Stimulated activated CD4-positive, alpha-beta T cell treated with anti-CD3 and anti-CD28 coated beads, Interleukin-15, amount 100 ng/mL, for 48 hours (primary cell): Measurements from ENCODE around the gene MARCHF11.

ENCODE experiments used
- DNase-seq, 2 donors: peaks; one replicate each; pipeline ENCODE4 v3.0.0-alpha.2; 2020; ENCODE audit warnings: low read depth in 2 of 2

The MARCHF11 gene

GRCh38 chr5:16131878-16132277 is 47.7 kb downstream of the MARCHF11 start:
- DNase-seq = no peak

DNA sequence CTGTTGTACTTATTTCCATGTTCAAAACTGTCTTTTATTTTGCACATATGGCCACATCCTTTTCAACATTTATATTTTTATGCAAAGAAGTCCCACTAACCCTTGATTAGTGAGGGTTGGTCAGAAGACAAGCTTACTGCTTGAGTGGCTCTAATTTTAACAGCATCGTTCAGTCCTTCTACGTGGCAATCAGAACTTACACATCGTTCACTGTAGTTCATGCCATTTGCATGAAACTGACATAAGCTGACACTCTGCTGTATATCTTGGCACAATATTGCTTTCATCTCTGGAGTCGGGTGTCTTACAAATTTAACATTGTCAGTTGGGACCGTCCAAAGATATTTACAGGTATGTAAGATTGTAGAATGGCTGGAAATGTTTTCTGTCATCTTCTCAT is 50.6 kb downstream of the MARCHF11 start:
- DNase-seq = no peak

DNA sequence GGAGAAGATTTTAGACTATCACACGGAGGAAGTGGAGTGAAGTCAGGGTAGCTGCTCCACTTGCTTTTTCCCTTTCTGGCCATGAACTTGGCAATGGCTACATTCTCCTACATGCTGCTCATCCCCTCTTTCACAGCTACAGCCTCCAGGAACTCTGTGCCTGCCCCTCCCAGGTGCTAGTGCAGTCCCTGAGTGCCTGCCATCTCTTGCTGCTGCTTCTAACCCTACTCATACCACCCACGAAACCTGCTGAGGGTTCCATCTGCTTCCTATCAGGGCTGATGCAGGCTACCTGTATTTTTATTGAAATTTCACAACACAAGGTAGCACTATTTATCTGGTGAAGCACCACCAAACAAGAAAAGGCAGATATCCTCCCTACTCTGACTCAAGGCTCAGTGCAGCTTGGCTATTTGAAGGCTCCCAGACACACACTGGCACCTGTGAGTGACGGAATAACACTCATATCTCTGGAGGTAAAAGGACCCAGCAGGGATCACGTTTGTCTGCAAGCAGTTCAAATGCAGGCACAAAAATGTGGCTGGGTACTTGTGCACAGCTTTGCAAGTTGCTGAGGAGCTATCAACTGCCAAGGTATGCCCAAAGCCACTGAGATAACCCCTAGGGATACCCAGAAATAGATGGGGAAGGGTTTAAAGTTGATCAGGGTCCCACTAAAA is 51.6 kb downstream of the MARCHF11 start:
- DNase-seq = no peak

GRCh38 chr5:16120579-16120978 is 59.0 kb downstream of the MARCHF11 start:
- no peak for DNase-seq

GRCh38 chr5:16119790-16120189 is 59.8 kb downstream of the MARCHF11 start:
- DNase-seq = no peak

DNA sequence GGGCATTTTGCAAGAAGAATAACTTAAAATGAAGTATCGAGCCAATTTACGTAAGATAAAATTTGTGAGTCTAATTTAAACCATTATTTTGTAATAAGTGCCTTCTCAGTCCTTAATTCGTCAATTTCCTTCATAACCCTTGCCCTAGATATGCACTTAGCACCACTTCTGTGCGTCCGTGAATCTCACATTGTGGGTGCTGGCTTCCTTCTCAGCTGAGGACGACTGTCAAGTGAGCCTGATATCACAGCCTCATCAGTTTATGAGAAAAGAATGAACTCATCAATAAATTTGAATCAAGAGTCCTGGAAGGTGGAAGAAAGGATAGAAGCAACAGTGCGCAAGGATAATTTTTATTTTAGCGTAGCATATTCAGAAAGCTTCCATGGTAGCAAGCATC is 64.5 kb downstream of the MARCHF11 start:
- no peak for DNase-seq

DNA sequence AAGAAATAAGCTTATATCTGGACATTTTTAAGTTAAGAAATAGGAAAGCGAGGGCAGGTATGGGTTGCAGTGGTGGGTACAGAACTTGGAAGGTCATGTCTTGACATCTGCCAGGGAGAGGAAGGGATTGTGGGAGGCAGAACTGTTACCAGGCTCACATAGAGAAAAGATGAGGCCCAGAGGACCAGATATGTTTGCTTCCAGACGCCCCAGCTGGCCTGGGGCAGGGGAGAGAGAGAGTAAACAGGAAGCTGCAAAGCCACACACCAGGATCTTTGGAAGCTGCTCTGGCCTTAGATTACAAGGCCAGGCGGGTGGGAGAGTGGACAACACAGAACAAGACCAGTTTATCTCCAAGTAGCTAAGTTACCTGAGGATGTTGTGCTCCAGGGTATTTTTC is 71.2 kb downstream of the MARCHF11 start:
- no peak for DNase-seq

GRCh38 chr5:16104961-16105360 is 74.6 kb downstream of the MARCHF11 start:
- DNase-seq = no peak

- DNase-seq = no peak
These were observed 84.0 kb downstream of the MARCHF11 start for GRCh38 chr5:16095612-16096011.

DNA sequence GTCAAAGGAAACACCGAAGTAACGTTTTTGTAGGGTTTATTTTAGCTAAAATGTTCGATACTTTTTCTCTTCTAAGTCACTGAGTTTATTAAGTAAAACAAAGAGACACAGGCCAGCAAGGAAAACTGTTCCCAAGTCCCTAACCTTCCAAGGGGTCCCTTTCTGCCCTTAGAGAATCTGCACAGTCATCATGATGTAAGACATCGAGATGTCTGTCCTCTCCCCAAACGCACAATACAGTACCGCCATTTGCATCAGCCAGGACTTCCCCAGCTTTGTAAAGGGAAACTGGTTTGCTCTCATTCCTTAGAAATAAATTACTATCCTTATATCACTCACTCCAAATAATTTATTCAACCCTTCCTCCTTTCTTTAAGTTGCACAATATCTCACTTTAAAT is 89.3 kb downstream of the MARCHF11 start:
- DNase-seq = no peak

- no peak for DNase-seq
These were observed 96.6 kb downstream of the MARCHF11 start for GRCh38 chr5:16082982-16083381.

- no peak for DNase-seq
These were observed 97.5 kb downstream of the MARCHF11 start for GRCh38 chr5:16082053-16082452.

- DNase-seq = no peak
These were observed 98.1 kb downstream of the MARCHF11 start for GRCh38 chr5:16081376-16081955.

DNA sequence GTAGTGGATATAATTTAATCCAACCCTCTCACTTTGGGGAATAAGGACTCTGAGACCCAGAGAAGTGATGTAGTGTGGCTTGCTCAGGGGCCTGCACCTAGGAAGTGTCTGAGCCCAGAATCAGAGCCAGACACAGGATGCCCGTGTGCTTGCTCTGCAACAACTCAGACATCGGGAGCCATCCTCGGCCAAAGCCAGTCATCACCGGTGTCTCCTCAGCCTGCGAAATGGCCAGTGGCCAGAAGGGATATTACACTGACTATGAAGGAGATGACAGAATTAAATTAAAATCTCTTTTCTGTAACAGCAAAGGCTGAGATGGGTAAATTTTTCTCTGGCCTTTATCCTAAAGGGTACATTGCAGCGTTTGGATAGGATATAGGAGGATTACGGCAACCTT is 102.9 kb downstream of the MARCHF11 start:
- DNase-seq = no peak

GRCh38 chr5:16074358-16074757 is 105.2 kb downstream of the MARCHF11 start:
- no peak for DNase-seq

- DNase-seq = no peak
These were observed 107.0 kb downstream of the MARCHF11 start for GRCh38 chr5:16072616-16073015.

DNA sequence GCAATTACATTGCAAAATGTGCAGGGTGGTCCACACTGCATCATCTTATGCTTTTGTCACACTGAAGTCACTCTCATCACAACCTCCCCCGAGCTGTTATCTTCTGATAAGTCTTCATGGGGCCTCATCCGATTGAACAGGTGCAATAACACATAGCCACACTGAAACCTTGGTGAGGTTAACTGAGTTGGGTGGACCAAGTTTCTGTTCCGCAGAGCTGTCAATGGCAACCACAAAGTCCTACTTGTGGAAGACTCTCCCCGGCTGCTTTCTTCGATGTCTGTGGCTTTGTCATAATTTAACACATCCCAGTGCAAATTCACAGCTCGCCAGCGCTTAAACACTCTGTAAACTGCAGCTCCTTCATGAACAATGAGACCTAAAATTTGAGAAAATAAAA is 112.2 kb downstream of the MARCHF11 start:
- DNase-seq = no peak

DNA sequence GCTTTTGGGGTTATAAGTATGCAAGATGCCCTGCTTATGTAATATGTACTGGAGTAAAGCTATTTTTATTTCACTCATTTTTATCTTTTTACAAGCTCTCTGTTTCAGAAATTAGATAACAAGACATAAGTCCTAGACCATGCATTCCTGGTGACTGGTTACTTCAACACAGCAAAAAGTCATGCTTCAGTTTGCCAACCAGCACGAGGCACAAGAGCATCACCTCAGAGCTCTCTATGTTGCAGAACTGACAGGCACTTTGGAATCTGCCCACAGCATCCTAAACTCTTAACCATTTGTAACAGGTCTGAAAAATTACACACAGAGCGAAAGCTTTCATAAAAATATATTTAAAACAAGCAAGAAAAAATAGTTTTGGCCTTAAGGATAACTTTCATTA is 112.8 kb downstream of the MARCHF11 start:
- DNase-seq = no peak

DNA sequence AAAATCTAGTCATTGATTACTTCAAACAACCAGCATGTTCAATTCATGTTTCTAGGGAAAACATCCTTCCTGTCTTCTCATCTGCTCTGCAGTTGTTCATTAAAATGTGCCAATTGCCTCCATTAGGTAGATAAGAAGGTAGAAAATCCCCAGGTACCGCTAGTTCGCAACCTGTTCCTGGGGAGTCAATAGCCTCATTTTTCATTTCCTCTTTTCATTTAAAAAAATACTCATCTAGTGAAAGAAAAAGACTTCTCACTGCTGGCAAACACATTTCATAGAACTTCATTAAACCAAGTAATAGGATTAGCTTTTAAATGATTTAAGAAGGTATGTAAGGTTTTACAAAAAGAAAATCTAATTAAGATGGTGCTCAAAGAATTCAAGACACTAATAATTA is 113.3 kb downstream of the MARCHF11 start:
- no peak for DNase-seq

GRCh38 chr5:16065831-16066230 is 113.8 kb downstream of the MARCHF11 start:
- DNase-seq = no peak

DNA sequence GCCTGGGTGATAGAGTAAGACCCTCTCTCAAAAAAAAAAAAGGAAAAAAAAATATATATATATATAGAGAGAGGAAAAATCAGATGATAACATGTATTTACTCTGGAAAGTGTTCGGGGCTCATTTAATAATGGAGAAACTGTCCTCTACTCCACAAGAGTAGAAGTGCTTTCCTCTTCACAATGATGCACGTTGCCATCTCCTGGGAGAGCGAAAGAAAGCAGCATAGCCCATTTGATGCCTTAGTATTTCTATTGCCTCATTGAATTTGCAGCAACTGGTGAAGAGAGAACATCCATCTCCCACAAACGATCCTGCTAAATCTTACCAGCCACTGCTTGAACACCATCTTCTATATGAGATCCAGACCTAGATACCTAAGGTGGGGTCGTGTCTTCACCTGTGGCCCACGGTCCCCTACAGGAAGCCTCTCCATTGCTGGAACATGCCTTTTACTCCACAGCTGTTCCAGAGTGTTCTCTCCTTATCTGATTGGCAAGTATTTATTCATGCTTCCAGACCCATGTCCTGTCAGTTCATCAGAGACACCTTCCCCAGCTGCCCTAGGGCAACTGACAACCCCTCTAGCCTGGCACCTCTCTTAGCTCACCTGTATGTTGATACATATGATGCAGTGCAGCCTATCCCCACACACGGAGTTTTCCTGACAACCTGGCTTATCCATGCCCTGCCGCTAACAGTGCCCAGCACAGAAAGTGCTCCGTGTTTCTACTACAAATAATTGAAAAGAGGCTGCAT is 115.3 kb downstream of the MARCHF11 start:
- no peak for DNase-seq

DNA sequence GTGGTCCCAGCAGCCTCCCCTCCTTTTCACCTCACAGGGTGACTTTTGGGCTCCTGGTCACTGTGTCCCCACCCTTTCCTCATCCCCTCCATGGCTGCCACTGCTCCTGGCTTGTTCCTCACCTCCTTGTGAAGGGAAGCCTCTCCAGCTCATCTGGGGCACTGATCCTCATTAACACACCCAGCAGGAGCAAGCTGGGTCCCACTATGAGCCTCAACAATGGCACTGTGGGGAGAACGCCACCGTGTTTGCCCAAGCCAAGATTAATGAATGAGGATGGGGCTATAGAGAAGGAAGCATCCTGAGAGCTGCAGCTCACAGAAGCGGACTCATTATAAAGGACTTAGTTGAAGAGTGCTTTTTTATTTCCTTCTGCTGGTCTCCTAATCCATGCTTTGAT is 118.4 kb downstream of the MARCHF11 start:
- DNase-seq = no peak

GRCh38 chr5:16057277-16057676 is 122.3 kb downstream of the MARCHF11 start:
- no peak for DNase-seq
